ENCODE results near the gene MAST4.

DNA sequence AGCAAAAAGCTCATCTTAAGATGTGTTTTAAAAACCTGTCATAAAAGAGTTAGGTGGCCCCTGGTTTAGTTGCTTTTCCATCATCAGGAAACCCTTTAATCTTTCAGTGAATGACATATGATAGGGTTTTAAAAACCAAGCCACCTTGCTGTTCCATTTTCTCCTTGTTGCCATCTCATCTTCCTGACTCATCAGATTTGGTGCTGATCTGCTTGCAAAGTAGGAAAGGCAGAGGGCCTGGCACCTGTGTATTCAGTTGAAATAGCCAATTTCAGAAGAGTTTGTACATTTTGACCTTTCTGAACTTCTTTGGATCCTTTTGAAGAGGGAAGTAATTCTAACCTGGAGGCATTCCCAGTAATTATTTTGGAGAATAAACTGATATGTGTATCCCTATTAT is 327.7 kb downstream of the MAST4 start:
- TF ChIP-seq CTCF (IDR thresholded peaks at IDR 0.05; ENCODE audit: insufficient read depth, low read length) (no peak), POLR2AphosphoS5 (IDR thresholded peaks at IDR 0.05; ENCODE audit: low read depth) (no peak), SPI1 (IDR thresholded peaks at IDR 0.05; ENCODE audit: borderline replicate concordance, low read depth) (no peak)
